Mesothelial cell of epicardium (in vitro differentiated cells): ENCODE data around the gene MMP2. TPM values are rescaled to one million over a fixed set of nuclear protein-coding genes. Genes with fewer than 3 reads are reported as not detected.
A peak's percentile ranks its signal among the peaks of the same experiment; 100 is the strongest.

ENCODE experiments used
- DNase-seq, 2 experiments: peaks; one replicate each; pipeline ENCODE4 v3.0.0; 2021; ENCODE audit warnings: low spot score in 2 of 2; ENCODE audit not compliant: unreplicated experiment in 2 of 2
- H3K27ac Mint-ChIP-seq: 2 replicates; pipeline ENCODE4 v1.8.0; 2021; ENCODE audit warnings: mixed read lengths
- H3K27me3 Mint-ChIP-seq: 2 replicates; pipeline ENCODE4 v1.8.0; 2021; ENCODE audit warnings: low read depth, mixed read lengths
- H3K36me3 Mint-ChIP-seq: 2 replicates; pipeline ENCODE4 v1.8.0; 2021; ENCODE audit warnings: mixed read lengths
- H3K4me1 Mint-ChIP-seq: 2 replicates; pipeline ENCODE4 v1.8.0; 2021; ENCODE audit warnings: mixed read lengths
- H3K4me3 Mint-ChIP-seq: 2 replicates; pipeline ENCODE4 v1.8.0; 2021; ENCODE audit warnings: mild to moderate bottlenecking, moderate library complexity, mixed read lengths
- H3K9me3 Mint-ChIP-seq: 2 replicates; pipeline ENCODE4 v1.8.0; 2021; ENCODE audit warnings: mixed read lengths
- total RNA-seq: library from RNA; stranded (reverse); gene quantifications from 3 replicates; pipeline ENCODE4 v1.2.1, GENCODE V29; 2021
- TF ChIP-seq, protein P1 (sequence below): fragments of 200-600 bp; sonication (generic); IDR thresholded peaks from one replicate; pipeline ENCODE4 v1.5.0; 2021; ENCODE audit warnings: antibody characterized with exemption; ENCODE audit not compliant: unreplicated experiment

Gene MMP2
- total RNA-seq, 1 donor from 2014 or later = 385 TPM

DNA sequence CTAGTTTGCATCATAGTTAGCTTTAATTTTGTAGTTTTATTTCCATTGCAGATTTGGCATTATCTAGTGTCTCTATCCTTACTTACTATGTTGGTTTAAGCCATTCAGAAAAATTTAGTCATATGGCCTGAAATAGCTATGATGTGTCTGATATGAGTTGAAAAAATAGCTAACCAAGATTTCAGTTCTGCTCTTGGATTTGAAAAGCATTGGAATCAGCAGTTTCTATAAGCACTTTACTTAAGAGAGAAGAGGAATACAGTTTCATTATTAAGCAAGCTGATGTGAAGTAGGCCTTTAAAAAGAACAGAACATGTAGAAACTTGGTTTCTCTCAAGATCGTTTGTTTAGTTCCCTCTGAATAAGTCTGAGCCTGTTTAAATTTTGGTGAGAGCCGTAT is 55.8 kb downstream of the MMP2 start:
- H3K4me3 Mint-ChIP-seq = no peak overlapping the region
- peak overlapping the region; percentile 60 for H3K27ac Mint-ChIP-seq
- DNase-seq = no peak
- TF ChIP-seq, protein P1, sequence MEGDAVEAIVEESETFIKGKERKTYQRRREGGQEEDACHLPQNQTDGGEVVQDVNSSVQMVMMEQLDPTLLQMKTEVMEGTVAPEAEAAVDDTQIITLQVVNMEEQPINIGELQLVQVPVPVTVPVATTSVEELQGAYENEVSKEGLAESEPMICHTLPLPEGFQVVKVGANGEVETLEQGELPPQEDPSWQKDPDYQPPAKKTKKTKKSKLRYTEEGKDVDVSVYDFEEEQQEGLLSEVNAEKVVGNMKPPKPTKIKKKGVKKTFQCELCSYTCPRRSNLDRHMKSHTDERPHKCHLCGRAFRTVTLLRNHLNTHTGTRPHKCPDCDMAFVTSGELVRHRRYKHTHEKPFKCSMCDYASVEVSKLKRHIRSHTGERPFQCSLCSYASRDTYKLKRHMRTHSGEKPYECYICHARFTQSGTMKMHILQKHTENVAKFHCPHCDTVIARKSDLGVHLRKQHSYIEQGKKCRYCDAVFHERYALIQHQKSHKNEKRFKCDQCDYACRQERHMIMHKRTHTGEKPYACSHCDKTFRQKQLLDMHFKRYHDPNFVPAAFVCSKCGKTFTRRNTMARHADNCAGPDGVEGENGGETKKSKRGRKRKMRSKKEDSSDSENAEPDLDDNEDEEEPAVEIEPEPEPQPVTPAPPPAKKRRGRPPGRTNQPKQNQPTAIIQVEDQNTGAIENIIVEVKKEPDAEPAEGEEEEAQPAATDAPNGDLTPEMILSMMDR = no peak
- H3K4me1 Mint-ChIP-seq = peaks cover 19% of the 10 kb centered on the region
- peaks cover 2% of the 10 kb centered on the region for H3K36me3 Mint-ChIP-seq
- H3K9me3 Mint-ChIP-seq = no peaks in the 10 kb centered on the region
- no peaks in the 10 kb centered on the region for H3K27me3 Mint-ChIP-seq

DNA sequence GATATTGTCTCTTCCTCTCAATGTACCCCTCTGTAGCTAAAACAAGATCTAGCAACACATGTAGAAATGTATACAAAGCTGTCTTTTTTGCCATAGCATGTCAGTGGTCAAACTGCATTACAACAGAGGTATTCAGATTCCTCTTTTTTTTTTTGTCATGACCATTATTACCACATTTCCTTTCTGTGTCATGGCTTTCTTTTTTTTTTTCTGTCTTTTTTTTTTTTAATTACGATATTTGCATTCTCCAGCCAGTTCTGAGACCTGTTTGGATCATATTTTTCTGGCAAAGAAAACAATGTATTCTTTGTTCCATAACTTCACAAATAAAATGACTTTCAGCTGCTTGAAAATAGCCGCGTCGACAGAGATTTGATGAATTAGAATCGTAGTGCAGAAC is 60.1 kb downstream of the MMP2 start:
- H3K4me1 Mint-ChIP-seq = peaks cover 13% of the 10 kb centered on the region
- DNase-seq = no peak
- H3K27ac Mint-ChIP-seq = no peak overlapping the region
- peaks cover 2% of the 10 kb centered on the region for H3K36me3 Mint-ChIP-seq
- TF ChIP-seq, protein P1 = no peak
- H3K27me3 Mint-ChIP-seq = no peaks in the 10 kb centered on the region
- no peaks in the 10 kb centered on the region for H3K9me3 Mint-ChIP-seq
- no peak overlapping the region for H3K4me3 Mint-ChIP-seq

DNA sequence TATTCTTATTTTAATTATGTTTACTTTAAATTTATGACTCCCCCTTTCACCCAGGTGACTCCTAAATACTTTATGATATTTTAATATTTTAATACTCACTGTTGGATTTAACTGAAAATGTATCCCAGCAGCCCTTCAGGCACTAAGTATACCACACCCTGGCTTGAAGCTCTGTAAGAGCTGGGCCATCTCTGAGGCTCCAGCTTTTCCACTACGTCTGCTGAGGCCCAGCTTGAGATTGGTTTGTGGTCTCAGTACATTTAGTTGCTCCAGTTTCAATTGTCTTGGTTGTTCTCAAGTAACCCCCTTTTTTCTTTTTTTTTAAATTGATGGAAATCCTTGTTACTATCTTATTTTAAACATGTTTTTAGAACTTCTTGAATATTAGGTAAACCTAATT is 60.5 kb downstream of the MMP2 start:
- no peak overlapping the region for H3K27ac Mint-ChIP-seq
- H3K9me3 Mint-ChIP-seq = no peaks in the 10 kb centered on the region
- no peak for DNase-seq
- H3K4me1 Mint-ChIP-seq = peaks cover 13% of the 10 kb centered on the region
- no peaks in the 10 kb centered on the region for H3K27me3 Mint-ChIP-seq
- H3K4me3 Mint-ChIP-seq = no peak overlapping the region
- TF ChIP-seq, protein P1 = no peak
- peaks cover 2% of the 10 kb centered on the region for H3K36me3 Mint-ChIP-seq

DNA sequence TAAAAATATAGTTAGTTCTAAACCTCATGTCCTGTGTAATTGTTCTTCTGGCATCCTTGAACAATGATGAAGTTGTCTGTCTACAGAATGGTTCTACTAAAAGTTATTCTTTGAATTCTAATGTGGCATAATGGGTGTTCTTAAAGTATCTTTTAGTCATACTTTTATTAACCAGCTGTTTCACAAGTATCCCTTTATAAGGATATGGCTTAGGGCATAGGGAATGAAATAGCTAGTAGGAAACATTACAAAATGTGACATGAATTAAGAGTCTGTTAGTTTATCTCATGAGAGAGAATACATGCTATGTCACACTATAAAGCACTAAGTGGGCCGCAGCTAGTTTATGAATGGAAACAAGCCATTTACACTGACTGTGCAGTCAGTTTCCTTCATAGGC is 61.2 kb downstream of the MMP2 start:
- no peak overlapping the region for H3K27ac Mint-ChIP-seq
- peaks cover 2% of the 10 kb centered on the region for H3K36me3 Mint-ChIP-seq
- H3K4me3 Mint-ChIP-seq = no peak overlapping the region
- no peak for DNase-seq
- H3K27me3 Mint-ChIP-seq = no peaks in the 10 kb centered on the region
- H3K4me1 Mint-ChIP-seq = peaks cover 13% of the 10 kb centered on the region
- H3K9me3 Mint-ChIP-seq = no peaks in the 10 kb centered on the region
- TF ChIP-seq, protein P1 = no peak

DNA sequence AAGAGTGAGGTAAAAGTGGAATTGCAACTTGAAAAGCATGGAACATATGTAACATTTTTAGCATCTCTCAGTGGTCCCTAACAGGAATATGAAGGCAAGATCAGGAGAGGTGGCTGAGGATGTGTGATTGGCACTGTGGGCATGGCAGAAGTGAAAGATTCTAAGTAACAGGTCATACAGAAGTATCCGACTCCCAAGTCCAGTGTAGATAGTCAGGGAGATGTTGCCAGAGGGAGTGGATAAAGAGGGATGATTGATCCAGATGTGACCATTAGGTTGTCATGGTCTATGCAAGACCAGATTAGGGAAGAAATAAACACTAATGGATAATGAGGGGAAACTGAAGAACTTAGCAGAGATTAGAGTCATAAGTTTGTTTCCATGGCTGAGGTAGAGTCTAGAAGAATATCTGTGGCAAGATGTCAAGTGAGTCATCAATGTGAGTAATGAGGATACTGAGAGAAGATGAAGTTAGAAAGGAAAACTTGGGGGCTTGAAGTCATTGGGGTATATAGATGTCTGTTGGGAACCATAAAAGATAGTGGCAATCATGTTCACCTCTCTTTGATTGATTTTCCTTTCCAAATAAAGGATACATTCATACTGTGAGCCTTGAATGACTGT is 63.6 kb downstream of the MMP2 start:
- no peaks in the 10 kb centered on the region for H3K4me1 Mint-ChIP-seq
- DNase-seq = no peak

More for the DNA sequence above, 63.6 kb downstream of the MMP2 start:
- no peak overlapping the region for H3K27ac Mint-ChIP-seq
- H3K27me3 Mint-ChIP-seq = no peaks in the 10 kb centered on the region
- no peaks in the 10 kb centered on the region for H3K9me3 Mint-ChIP-seq
- TF ChIP-seq, protein P1 = no peak
- H3K36me3 Mint-ChIP-seq = peaks cover 2% of the 10 kb centered on the region
- H3K4me3 Mint-ChIP-seq = no peak overlapping the region
